GM18499 (cell line): ENCODE measurements around the gene PRR35.

Experiments used
- ATAC-seq: cut with Tn5 transposase; IDR thresholded peaks from one replicate; pipeline ENCODE4 v1.9.1; 2021; ENCODE audit warnings: moderate number of reproducible peaks; ENCODE audit not compliant: insufficient read depth, unreplicated experiment

Gene PRR35

GRCh38 chr16:527015-527903, 32.9 kb upstream of the PRR35 start, which contains the start of gene CAPN15:
CAPN15 (plus strand) TSS chr16:527712; CDS start chr16:546839, 19,127 bp downstream.
- ATAC-seq, result peak; percentile 37

GRCh38 chr16:528111-529011, 31.8 kb upstream of the PRR35 start:
- no peak for ATAC-seq

GRCh38 chr16:529012-529575, 31.1 kb upstream of the PRR35 start:
- no peak for ATAC-seq

- no peak for ATAC-seq
Observed at GRCh38 chr16:530111-530817, 29.9 kb upstream of the PRR35 start.

- no peak for ATAC-seq
Observed at GRCh38 chr16:531494-532125, 28.6 kb upstream of the PRR35 start.

GRCh38 chr16:533391-534123, 26.6 kb upstream of the PRR35 start:
- no peak for ATAC-seq

- no peak for ATAC-seq
Observed at GRCh38 chr16:534135-534534, 26.1 kb upstream of the PRR35 start.

GRCh38 chr16:534856-535445, 25.2 kb upstream of the PRR35 start:
- no peak for ATAC-seq

GRCh38 chr16:535446-536405, 24.5 kb upstream of the PRR35 start:
- ATAC-seq, result no peak

- no peak for ATAC-seq
Observed at GRCh38 chr16:536746-537145, 23.4 kb upstream of the PRR35 start.

- ATAC-seq, result no peak
Observed at GRCh38 chr16:537415-538335, 22.5 kb upstream of the PRR35 start.

- no peak for ATAC-seq
Observed at GRCh38 chr16:539901-540530, 20.2 kb upstream of the PRR35 start.

- no peak for ATAC-seq
Observed at GRCh38 chr16:540645-541340, 19.4 kb upstream of the PRR35 start.

- no peak for ATAC-seq
Observed at GRCh38 chr16:543301-544164, 16.7 kb upstream of the PRR35 start.

- no peak for ATAC-seq
Observed at GRCh38 chr16:544517-544916, 15.7 kb upstream of the PRR35 start.
